Dedifferentiated amniotic fluid mesenchymal stem cell (primary cell): ENCODE measurements around the gene RTN4RL1.
"Not testable (repeated sequence)": the region's sequence is repeated elsewhere in the genome, so short reads cannot be mapped to it uniquely, and the experiment has no call there.

Source experiments
- DNase-seq: peaks from one replicate; pipeline ENCODE4 v3.0.0-alpha.2; 2016; ENCODE audit errors: extremely low spot score

Gene RTN4RL1

DNA sequence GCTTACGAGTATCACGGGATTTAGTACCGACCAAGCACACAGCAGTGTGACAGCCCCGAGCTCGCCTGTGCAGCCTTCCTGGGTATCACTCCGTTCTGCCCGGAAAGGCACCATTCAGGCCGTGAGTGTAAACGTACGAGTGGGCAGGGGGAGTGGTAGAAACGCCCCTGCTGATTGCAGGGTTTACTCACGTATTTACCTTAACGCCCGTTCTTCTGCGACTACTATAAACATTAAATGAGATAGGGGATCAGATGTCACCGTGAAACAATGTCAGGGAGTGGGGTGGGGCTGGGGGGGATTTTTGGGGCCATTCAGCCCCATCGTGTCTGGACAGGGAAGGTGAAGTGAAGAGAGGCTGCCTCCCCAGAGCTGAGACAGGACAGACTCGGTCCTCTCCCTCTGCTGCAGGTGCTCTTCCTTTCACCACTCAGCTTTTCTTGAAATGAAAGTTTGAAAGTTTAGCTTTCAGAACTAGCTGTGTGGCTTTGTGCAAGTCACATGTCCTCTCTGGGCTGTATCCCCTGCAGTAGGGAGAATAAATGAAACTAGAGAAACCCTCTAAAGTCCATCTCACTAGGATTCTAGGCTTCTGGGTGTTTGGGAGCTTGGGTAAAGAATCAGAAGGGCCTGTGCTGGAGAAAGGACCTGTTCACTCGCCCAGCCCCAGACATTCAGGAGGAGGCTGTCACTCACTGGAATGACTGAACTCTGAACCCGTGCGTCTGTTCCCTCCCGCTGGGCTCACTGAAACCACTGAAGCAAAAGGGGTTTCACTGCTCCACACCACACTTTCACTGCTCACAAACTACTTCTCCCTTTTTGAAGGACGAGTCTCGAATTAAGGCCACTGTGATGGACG is 128.7 kb downstream of the RTN4RL1 start:
- no peak for DNase-seq

GRCh38 chr17:1895479-1895878 is 129.7 kb downstream of the RTN4RL1 start:
- not testable (repeated sequence) for DNase-seq

- DNase-seq, result no peak
These were observed 130.3 kb downstream of the RTN4RL1 start for GRCh38 chr17:1894753-1895339.

- DNase-seq, result no peak
These were observed 134.2 kb downstream of the RTN4RL1 start for GRCh38 chr17:1890758-1891450.

GRCh38 chr17:1888741-1889140 is 136.4 kb downstream of the RTN4RL1 start:
- DNase-seq, result no peak
